Ureter (tissue), 1 donor: ENCODE measurements around the gene CHMP2A. TPM values are rescaled to one million over a fixed set of nuclear protein-coding genes. Genes with fewer than 3 reads are reported as not detected.
"Not testable (repeated sequence)": the region's sequence is repeated elsewhere in the genome, so short reads cannot be mapped to it uniquely, and the experiment has no call there.

Experiments used
- DNase-seq: peaks from one replicate; pipeline ENCODE4 v3.0.0-alpha.2; 2020; ENCODE audit warnings: low spot score
- total RNA-seq: library from RNA; stranded (reverse); gene quantifications from one replicate; pipeline ENCODE4 v1.2.4, GENCODE V29; 2023
- donor health status: DM: yes; HTN: yes; CAD: no.

Gene CHMP2A
- total RNA-seq, result 137 TPM

DNA sequence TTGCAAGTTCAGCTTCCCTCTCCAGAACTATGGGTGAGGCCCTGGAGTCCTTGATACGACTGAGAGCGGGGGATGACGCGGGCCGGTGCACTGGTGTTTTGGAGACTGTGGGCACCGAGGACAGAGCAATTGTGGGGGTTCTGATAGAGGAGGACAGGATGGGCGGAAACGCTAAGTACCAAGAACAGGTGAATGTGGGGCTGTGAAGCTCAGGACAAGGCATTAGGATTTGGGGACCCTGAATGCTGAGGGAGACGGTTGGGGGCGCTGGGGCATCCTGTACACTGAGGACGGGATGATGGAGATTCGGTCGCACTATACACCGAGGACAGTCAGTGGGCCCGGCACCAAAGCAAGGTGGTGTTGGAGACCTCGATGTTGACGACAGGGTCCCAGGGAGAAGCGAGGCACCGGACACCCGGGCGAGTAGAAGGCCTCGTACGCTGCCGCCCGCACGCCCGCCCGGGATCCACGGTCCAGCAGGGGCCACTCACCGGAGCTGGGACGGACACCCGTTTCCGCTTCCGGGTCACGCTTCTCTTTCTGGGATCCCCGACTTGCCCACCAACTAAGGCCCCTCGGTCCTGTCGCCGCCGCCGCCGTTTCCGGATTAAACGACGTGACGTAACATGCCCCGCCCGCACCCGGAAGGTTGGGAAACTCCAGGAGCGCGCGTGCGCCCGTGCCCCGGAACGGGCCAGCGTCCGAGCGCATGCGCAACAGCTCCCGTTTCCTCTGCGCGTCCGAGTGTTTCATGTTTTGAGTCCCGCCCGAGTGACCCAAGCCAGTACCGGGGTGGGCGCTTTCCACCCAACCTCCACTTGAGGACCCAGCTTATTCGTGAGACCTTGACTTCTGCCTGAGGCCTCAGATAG lies at the start of gene CHMP2A:
Gene CHMP2A (minus strand): TSS at position 612 of the 875 bp plus-strand sequence. CDS start 893 bp downstream, outside the sequence.
- peak; percentile 99 for DNase-seq

DNA sequence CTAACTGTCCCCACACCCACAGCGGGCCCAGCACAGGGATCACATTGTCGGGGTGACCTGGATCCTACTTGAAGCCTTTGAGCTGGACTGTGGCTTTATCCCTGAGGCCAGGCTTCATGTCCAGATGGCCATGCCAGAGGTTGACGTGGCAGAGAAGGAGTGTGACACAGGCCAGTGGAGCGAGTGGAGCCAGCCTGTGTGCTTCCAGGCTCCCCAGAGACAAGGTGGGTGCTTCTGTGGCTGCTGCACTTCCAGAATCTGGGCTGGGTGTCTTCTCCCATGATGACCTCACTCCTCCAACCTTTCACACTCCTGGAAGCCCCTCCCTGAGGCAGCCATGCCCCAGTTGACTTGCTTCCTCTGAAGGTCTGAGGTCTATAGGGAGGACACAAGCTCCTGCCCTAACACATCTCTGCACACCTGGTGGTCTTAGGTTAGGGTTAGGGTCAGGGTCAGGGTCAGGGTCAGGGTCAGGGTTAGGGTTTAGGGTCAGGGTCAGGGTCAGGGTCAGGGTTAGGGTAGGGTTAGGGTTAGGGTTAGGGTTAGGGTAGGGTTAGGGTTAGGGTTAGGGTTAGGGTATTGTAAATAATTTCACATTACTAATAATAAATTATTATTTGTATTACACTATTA lies 31.3 kb upstream of the CHMP2A start:
- no peak for DNase-seq

DNA sequence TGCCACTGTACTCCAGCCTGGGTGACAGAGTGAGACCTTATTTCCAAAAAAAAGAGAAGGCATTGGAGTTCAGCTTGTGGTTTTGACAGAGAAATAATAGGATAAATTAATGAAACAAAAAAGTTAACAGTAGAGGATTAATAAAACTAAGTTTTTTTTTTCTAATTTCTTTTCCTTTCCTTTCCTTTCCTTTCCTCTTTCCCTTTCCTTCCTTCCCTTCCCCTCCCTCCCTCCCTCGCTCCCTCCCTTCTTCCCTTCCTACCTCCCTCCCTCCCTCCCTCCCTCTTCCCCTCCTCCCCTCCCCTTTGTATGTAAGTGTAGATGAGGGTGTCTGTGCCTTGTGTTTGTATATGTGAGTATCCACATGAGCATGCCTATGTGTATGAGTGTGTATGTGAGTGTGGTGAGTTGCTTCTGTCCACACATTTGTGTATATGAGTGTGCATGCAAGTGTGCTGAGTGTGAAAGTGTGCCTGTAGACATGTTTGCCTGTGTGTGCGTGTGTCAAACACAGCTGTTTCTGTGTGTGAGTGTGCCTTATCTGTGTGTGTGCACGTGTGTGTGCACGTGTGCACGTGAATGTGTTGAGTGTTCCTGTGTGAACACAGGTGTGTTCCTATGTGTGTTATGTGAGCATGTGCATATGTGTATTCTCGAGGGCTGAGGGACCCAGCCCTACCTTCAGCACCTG lies 30.7 kb upstream of the CHMP2A start:
- DNase-seq, result no peak

DNA sequence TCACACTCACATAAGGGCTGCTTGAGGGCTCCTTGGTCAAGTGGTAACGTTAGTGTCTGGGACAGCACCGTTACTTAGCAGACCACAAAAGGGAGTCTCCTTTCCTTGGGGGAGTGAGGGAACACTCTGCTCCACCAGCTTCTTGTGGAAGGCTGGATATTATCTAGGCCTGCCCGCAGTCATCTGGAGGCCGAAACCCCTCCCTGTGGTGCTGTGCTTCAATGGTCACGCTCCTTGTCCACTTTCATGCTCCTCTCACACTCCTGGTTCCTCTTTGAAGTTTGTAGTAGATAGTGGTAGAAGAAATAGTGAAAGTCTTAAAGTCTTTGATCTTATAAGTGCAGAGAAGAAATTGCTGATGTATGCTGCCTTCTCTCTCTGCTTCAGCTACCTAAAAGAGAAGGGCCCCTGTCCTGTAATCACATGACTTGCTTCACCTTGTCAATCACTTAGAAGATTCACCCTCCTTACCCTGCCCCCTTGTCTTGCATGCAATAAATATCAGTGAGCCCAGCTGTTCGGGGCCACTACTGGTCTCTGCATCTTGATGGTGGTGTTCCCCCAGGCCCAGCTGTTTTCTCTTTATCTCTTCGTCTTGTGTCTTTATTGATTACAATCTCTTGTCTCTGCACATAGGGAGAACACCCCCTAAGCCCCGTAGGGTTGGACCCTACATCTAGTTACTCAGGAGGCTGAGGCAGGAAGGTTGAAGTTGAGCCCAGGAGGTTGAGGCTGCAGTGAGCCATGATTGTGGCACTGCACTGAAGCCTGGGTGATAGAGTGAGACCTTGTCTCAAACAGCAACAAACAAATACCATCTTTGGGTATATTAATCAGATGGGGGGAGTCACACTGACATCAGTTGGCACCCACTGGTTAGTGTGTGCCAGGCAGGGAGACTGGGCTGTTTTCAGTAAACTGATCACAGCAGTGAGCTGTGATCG lies 29.9 kb upstream of the CHMP2A start:
- no peak for DNase-seq

DNA sequence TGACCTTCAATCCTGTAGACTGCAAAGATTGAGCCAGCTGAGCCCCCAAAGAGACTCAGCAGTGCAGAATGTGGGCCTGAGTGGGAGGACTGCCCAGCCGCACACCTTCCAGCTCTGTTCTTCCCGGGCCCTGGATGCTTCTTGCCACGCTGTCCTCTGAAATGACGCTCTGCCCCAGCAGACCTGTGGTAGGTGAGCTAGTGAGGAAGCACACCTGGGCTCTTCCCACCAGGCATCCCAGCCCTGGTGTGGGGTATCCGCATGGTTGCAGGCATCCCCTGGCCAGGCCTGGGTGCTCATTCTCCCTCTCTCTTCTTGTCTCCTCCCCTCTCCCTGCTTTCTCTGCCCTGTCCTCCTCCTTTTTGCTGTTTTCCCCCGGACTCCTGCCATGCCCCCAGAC lies 28.1 kb upstream of the CHMP2A start:
- no peak for DNase-seq

DNA sequence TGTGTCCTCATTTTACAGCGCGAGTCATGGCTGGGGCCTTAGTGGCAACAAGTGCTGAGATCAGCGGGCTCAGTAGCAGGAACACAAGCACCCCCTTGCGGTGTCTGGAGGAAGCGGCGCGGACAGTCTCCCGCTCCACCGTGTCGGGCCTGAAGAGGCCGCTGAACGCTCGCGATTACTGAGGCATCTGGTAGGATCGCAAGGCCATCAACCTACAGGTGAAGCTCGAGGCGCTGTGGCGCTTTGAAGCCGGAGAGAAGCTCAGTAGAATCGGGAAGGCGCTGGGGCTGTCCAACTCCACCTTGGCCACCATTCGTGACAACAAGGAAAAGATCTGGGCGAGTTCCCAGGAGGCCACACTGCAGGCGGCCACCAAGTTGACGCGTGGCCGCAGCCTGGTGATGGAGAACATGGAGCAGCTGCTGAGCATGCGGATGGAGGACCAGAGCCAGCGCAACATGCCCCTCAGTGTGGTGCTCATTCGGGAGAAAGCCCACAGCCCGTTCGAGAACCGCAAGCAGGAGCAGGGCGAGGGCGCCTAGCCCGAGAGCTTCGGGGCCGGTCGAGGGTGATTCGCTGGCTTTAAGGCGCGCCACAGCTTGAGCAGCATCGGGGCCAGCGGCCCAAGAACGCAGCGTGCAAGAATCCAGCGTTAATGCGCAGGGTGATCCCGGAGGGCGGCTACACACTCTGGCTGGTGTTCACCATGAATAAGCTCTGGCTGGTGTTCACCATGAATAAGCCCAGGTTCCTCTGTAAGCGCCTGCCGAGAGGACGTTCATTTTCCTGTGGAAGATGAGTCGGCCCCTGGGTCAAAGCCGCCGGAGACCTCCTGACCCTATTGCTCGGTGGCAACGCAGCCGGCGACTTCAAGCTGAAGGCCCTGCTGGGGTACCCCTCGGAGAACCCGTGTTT lies 26.6 kb upstream of the CHMP2A start:
- DNase-seq, result peak; percentile 87

DNA sequence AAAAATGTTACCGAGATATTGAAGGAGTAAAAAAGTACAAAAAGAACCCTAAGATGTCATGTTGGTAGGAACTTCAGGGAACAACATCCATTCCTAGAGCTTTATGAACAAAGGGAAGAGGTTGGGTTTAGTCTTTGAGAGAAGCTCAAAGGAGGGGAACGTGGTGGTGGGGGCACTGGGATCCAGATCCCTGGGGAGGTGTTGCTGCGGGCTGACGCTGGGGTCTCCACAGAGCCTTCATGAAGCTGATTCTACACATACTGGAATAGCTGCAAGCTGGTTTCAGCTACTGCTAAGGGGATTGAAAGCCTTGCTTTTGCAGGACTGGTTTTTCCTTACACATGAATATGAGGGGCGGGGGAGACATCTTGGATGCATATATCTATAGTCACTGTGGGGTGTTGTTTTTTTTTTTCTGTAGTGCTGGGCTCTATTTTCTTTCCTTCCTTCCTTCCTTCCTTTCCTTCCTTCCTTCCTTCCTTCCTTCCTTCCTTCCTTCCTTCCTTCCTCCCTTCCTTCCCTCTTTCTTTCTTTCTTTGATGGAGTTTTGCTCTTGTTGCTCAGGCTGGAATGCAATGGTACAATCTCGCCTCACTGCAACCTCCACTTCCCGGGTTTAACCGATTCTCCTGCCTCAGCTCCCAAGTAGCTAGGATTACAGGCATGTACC lies 24.7 kb upstream of the CHMP2A start:
- no peak for DNase-seq

DNA sequence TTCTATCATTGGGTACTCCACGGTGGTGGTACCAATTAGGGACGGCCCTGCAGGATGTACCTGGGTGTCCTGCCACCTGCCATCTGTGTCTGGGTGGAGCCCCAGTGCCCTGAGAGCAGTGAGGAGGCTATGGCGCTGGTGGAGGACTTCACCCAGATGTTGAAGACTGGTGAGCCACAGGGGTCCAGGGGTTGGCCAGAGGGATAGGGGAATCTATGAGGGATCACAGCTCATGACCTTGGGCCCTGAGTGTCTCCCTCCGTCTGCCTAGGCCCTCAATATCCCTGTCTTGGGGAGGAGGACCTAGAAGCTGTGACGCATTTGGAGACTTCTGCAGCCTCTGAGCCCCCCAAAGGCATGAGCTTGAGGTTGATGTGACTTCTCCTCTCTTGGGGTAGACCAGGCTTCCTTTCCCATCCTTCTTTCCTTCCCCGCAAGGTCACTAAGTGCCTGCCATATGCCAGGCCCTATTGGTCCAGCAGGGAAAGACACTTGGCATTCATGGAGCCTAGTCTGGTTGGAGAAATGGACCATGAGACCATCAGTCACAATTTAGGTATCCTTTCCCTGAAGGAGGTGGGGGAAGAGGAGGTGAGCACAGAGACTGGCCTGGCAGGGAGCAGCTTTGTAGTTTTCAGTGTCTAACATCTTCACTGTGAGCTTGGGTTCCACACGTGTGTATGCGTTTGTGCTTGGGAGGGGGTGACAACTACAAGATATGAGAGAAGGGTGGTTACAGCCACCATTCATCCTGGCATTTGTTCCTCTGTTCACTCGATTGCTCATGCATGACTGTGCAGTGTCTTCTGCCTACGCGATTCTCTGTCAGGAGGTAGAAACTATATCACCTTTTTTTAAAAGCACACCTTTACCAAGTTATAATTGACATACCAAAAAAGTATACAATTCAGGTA lies 23.4 kb upstream of the CHMP2A start:
- peak; percentile 37 for DNase-seq

DNA sequence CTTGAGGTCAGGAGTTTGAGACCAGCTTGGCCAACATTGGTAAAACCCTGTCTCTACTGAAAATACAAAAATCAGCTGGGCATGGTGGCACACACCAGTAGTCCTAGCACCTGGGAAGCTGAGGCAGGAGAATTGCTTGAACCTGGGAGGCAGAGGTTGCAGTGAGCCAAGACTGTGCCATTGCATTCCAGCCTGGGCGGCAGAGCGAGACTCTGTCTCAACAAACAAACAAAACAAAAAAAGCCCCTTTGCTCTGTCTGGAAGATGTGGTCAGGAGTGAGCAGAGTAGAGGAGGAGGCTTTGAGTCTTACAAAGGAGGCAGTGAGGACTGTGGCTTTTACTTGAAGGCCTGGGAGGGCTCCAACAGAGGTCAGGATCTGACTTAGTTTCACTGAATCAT lies 22.7 kb upstream of the CHMP2A start:
- DNase-seq, result not testable (repeated sequence)

DNA sequence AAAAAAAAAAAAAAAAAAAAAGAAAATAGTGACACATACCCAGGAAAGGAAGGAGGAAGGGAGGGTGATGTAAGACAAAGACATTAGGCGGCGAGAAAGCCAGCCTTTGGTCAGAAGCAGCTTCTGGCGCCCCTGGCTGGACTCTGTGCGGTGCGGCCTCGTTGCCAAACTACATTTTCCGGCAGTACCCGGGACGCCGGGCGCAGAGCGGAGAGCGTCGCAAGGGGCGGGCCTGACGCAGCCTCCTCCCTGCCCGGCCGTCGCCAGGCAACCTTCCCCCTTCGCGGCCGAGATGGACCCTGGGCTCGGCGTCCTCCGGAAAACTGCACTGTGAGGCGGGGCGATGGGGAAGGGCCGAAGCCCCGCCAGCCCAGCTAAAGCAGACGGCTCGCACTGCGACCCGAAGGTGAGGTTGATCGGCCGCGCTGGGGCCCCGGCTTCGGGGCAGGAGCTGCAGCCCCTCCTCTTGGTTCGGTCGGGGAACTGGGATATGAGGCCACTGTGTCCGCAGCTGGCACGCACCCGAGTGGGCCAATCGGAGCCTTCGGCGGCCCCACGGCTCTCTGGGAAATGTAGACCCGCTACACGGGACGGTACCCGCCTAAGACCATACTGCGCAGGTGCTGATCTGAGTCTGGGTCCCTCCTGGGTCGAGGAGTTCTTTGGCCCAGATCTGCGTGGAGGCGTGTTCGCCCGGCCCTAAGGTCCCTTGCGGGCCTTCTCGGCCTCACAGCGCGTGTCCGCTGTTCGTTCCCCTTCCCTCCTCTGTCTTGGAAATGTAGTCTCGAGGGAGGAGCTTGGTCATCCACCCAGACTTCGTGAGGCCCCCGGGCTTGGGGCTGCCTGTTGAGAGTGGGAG lies 20.5 kb upstream of the CHMP2A start:
- peak; percentile 91 for DNase-seq

DNA sequence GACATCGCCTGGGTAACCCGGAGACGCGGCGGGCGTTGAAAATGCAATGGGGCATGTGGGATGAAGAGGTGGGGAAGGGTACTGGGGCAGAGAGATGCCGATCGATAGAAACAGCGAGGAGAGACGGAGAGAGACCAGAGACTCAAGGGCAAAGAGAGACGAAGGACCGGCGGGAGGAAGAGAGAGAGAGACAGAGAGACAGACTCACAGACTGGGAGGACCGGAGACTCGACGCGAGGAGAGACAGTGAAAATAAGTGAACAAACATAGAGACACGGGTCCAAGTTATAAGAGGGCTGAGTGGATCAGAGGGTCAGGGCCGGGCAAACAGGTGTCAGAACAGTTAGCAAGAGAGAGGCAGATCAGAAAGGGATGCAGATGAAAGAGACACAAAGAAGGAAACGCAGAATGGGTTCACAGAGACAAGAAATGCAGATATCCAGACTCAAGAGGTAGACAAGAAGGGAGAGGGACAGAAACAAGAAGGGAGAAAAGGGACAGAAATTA lies 18.8 kb upstream of the CHMP2A start:
- no peak for DNase-seq

DNA sequence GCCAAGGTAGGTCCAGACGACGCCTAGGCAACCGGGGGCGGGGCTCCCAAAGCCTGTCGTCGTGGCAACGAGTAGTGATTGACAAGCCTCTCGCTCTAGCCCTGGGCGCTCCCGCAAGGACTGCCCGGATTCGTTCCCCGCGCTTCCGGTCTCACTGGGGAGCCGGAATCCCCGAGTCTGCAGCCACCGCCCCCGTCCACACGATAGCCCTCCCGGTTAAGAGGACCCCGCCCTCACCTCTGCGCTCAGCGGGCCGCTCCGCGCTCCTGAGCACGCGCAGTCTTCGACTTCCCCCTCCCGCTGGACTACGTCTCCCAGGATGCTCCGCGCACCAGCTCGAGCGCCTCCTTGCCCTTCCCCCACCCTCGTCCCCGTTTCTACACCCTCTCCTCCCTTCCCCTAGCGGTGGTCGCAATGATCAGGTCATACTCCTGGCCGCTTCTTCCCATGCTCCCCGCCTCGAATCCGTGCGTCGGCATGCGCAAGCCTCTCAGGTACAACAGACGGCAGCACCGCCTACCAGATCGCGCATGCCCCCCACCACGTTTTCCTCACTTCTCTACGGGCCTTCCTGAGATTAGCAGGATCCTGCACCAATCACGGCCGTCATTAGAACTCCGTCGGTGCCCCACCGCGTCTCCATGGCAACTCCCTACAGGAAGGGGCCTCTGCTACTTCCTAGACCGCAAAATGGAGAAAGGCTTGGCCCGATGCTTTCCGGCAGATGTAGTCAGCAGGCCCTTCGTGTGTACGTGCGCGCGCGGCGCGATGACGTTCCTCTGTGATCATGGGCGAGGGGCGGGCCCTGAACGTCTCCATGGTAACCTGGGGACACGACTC lies 18.1 kb upstream of the CHMP2A start, which contains the start of gene MZF1:
Gene MZF1 (minus strand): TSS at position 518 of the 840 bp plus-strand sequence. CDS start 1,946 bp downstream, outside the sequence.
- peak; percentile 100 for DNase-seq

DNA sequence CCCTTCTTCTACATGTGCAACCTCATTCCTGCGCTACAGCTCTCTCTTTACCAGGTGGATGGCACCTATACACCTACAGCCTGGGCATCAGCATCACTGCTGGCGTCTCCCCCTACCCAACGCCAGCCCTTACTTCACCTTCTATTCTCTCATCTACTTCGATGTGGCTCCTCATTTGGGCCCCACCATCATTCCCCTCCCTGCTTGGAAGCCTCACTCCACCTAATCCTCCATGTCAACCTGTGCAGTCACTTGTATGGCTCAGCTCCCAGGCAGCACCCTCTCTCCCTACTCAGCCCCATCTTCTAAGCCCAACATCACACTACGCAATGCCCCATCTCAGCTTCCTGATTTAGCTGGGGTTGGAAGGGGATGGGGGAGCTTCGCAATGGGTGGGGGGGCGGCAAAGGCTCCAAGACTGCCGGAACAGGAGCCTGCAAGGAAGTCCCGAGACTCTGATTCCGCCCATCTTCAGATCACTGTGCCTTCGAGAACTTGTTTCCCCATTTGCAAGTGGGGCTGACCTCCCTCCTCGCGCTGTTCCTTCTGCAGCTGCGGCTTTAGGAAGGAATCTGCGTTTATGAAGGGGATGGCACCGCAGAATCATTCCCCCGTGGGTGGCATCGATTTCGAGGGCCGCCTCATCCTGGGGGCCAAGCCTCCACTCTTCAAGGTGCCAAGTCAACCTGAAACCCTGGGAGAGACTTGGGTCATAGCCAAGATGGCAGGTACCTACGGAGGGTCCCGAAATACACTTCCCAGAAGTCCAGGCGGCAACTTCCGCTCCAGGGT lies 17.3 kb upstream of the CHMP2A start:
- no peak for DNase-seq

DNA sequence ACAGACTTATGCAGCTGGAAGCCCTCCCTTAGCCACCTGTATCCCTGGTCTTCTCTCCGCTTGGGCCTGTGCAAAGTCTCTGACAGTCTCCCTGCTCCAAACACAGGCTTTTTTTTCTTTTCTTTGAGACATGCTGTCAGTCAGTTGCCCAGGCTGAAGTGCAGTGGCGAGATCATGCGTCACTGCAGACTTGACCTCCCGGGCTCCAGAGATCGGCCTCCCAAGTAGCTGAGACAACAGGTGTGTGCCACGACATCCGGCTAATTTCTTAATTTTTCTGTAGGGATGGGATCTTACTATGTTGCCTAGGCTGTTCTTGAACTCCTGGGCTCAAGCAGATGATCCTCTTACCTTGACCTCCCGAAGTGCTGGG lies 16.7 kb upstream of the CHMP2A start:
- DNase-seq, result no peak

DNA sequence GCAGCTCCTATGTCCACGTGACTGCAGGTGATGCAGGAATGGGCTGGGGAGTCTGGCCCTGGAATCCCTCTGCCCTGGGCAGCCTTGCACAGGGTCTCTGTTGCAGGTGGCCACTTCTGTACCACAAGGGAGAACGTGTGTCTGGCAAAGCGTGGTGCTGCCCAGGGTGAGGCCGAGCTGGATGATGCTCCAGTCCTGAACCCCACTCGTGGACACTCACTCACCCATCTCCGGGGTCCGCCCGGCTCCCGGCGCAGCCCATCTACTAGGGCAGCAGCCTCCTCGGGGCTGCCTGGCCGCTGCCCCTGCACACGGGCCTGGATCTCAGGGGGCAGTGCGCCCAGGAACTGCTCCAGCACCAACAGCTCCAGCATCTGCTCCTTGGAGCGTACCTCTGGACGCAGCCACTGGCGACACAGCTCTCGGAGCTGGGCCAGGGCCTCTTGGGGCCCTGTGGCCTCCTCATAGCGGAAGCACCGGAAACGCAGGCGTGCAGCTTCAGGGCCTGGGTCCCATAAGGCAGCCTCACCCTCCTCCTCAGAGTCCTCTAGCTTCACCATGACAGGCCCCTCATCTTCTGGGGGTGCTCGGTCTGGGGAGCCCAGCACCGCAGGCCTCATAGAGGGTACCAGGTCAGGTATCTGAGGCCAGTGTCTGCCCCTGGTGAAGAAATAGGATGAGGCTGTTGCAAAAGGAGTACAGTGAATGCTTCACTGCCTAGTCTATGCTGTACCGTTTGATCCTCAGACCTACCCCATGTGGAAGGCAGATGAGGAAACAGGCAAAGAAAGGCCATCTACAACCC lies 16.1 kb upstream of the CHMP2A start:
- no peak for DNase-seq
